LNCAP (cell line): ENCODE results near the gene ZNF479.
"Not testable (repeated sequence)": the region's sequence is repeated elsewhere in the genome, so short reads cannot be mapped to it uniquely, and the experiment has no call there.

Experiments
- CTCF ChIP-seq: fragments of 450-650 bp; IDR thresholded peaks from 2 replicates; pipeline ENCODE4 v1.5.1; 2017; ENCODE audit warnings: mild to moderate bottlenecking

Gene ZNF479

GRCh38 chr7:57132336-57132735, at the start of gene ZNF479:
ZNF479 (minus strand) TSS chr7:57132436; CDS start chr7:57132324, 112 bp downstream.
- not testable (repeated sequence) for TF ChIP-seq CTCF

GRCh38 chr7:57182031-57182430, 49.8 kb upstream of the ZNF479 start:
- no peak for TF ChIP-seq CTCF

- TF ChIP-seq CTCF = no peak
Measured at GRCh38 chr7:57181281-57181680, 49.0 kb upstream of the ZNF479 start.

- TF ChIP-seq CTCF = no peak
Measured at GRCh38 chr7:57179776-57180415, 47.7 kb upstream of the ZNF479 start.

- no peak for TF ChIP-seq CTCF
Measured at GRCh38 chr7:57178768-57179139, 46.5 kb upstream of the ZNF479 start.

GRCh38 chr7:57177856-57178767, 45.9 kb upstream of the ZNF479 start:
- TF ChIP-seq CTCF = no peak

GRCh38 chr7:57176928-57177635, 44.8 kb upstream of the ZNF479 start:
- no peak for TF ChIP-seq CTCF
